GM19397 (cell line): ENCODE data around the gene KLB.

Experiments used
- ATAC-seq: cut with Tn5 transposase; IDR thresholded peaks from one replicate; pipeline ENCODE4 v1.9.1; 2021; ENCODE audit warnings: mild to moderate bottlenecking, moderate library complexity; ENCODE audit not compliant: unreplicated experiment

Gene KLB

DNA sequence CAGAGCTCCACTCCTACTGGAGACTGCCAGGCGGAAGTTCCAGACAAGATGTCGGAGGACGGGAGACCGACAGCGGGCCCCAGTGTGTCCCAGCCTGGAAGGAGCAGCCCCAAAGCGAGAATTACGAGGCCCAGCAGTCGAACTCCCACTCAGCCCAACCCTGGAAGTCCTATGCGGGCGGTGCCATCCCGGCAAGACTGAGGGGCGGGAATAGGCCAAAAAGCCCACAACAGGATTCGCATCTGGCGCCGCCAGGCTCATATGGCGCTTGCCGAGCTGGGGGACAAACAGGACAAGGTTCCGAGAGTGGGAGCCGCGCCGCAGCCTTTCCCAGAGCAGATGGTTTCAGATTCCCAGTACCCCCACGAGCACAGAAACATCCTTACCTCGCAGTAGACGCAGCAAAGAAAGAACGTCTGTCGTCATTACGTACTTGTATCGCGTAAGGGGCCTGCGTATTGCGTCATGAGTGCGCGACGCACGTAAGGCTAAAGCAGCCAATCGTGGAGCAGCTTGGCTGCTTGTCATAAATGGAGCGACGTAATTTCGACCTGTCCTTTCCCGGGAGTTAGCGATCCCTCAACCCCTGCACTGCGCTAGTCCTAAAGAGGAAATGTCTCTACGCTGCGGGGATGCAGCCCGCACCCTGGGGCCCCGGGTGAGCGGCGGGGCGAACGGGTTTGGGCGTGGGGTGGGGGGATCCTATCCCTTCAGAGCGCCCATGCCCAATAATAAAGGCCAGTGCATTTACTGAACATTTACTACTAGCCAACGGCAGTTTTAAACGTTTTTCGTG, 52.0 kb downstream of the KLB start, which contains the start of the genes LIAS and RPL9:
LIAS (plus strand) TSS at position 552 of the 796 bp plus-strand sequence; CDS start at position 614, 62 bp downstream.
RPL9 (minus strand) TSS at position 418 of the 796 bp plus-strand sequence. CDS start 483 bp downstream, outside the sequence.
- peak; percentile 88 for ATAC-seq

DNA sequence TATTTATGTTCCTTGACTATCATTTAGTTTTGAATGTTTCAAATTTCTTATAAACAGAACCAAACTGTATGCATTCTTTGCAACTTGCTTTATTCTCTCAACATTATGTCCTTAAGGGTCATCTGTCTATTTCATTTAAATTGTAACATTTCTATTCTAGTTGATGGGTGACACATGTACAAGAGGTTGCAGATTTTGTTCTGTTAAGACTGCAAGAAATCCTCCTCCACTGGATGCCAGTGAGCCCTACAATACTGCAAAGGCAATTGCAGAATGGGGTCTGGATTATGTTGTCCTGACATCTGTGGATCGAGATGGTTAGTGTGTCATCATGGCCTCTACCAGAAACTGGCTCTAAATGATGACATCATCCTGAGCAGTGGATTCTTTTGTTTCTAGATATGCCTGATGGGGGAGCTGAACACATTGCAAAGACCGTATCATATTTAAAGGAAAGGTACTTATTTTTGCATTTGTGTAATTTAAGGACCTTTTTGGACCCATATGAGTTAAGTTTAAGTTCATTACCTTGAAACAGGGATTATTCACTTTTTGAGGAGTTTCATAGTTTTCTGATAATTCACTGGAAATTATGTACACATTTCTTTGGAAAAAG, 58.3 kb downstream of the KLB start:
- no peak for ATAC-seq

DNA sequence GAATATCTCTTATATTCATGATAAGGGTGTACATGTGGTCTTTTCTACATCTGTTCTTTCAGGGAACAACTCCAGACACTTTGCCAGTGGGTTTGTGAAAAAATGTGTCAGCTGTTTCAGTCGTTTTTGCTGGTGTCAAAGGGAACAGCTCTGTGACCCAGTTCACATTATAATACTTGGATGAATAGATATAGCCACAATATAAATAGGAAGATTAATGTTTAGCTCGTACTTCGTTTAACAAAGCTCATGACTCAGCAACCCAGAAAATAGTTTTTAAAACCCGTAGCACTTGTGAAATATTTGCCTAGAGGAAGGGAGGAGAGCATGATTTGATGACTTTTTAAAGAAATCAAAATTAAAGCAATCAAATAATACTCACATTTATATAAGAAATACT, 60.0 kb downstream of the KLB start:
- ATAC-seq = no peak

DNA sequence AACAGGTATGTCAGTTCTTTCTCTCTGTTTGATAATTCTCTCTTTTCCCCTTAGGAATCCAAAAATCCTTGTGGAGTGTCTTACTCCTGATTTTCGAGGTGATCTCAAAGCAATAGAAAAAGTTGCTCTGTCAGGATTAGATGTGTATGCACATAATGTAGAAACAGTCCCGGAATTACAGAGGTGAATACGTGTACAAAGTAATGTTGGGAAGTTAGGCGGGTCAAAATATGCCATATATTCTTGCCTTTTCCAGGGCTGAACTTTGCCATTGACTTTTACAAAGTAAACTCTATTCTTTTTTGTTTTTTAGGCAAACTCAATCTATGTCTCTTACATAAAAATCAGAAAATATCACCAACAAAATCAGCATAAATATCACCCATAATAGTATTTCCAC, 60.7 kb downstream of the KLB start:
- no peak for ATAC-seq

DNA sequence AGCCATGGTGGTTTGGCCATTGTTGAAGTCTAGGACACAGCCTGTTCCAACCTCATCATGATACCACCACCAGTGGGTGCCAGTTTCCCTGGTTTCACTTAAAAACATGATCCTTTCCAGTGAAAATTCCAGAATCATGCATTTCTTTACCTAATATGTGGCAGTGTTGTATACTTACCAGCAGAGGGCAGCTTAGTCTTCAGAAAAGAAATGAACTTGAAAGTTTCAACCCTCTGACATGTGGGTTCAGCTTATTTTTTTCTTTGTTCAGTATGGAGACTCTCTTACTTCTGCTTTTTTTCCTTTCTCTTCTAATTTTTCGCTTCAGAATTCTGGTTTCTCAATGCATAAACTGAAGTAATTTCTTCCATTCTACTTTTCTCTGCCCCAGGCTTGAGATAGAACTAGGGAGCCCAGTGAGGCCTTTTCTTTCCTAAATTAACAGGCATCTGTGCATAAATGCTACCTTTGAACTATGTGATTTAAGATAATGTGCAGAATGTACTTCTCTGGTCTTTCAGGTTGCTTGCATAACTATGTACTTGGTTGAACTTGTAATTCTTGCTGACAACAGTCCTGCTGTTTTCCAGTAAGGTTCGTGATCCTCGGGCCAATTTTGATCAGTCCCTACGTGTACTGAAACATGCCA, 62.8 kb downstream of the KLB start:
- ATAC-seq = no peak

DNA sequence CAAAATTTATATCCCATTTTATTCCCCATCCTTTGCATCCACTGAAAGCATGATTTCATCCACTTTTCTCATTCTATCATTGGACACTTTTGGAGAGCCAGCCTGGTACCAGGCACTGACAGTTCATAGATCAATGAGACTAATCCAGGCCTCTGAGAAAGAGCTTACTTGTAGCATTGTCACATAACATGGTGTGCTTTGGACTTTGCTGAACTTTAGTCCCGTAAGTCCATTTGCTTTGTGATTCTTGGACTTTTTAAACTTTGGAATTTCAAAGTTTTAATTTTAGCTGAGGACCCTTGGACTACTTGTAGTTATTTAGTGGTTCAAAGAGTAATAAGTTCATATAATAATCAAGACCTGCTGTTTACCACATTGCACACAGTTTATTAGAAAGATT, 63.7 kb downstream of the KLB start:
- no peak for ATAC-seq

DNA sequence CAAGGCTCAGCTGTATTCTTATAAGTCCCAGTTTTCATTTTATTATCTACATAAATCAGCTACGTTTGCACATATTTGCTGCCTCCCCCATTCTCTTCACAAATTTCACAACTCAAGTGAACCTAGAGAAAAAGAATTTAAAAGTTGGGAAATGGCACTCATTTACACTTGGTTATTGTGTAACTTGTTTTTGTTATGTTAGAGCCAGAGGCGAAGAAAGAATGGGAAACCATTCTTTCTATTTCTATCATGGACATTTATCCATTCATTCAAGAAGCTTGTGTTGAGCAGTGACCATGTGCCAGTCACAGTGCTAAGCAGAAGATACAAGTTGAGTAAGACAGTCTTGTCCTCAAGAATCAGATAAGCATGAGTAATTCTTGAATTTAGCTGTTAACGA, 65.7 kb downstream of the KLB start:
- ATAC-seq = no peak

DNA sequence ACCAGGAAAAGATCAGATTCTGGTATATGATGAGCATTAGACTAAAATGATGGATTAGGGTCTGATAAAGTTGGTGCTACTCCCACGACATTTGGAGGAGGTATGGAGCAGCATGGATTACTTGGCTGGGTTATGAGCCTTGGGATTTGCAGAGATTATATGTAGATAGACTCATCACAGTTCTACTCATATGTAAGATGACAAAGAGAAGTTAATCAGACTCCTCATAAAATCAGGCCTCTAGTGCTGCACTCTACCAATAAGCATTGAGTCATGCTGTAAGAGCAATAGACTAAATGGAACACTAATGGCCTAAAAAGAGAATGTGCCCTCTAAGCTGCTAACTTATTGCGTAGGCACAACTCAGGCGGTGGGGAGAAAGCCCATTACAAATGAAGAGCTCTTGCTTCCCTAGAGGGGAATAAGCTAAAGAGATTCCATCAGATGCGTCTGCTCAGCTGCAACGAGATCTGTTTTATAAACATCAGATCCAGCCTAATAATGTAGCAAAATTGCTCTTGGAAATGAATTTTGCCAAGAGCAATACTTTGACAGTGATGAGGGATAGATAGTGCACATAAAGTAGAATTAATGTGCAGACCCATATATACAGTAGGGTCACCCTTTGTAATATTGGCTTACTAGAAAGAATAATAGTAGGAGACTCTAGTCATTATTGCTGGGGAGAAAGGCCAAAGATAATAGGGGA, 69.6 kb downstream of the KLB start:
- no peak for ATAC-seq

DNA sequence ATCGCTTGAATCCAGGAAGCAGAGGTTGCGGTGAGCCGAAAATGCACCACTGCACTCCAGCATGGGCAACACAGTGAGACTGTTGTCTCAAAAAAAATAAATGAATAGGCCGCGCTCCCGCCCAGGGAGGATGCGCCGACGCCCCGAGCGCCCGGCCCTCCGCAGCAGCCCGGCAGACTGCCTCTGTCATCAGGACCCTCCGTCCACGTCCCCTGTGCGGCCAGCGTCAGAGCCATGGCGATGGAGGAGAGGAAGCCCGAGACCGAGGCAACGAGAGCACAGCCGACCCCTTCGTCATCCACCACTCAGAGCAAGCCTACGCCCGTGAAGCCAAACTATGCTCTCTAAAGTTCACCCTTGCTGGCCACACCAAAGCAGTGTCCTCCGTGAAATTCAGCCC, 73.5 kb downstream of the KLB start:
- ATAC-seq = no peak

DNA sequence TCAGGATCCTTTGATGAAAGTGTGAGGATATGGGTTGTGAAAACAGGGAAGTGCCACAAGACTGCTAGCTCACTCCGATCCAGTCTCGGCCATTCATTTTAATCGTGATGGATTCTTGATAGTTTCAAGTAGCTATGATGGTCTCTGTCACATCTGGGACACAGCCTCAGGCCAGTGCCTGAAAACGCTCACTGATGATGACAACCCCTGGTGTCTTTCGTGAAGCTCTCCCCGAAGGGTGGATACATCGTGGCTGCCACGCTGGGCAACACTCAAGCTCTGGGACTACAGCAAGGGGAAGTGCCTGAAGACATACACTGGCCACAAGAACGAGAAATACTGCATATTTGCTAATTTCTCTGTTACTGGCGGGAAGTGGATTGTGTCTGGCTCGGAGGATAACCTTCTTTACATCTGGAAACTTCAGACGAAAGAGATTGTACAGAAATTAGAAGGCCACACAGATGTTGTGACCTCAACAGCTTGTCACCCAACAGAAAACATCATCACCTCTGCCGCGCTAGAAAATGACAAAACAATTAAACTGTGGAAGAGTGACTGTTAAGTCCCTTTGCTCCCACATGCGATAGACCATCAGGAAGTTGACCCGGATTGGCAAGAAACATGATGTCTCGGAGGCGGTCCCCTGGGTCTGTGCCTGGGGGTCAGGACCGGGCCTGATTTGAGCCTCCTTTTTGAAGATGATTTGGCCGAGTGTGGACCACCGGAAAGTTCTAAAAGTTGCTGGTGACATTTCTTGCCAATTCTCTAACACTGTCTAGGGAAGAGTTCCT, 74.4 kb downstream of the KLB start:
- ATAC-seq = no peak

DNA sequence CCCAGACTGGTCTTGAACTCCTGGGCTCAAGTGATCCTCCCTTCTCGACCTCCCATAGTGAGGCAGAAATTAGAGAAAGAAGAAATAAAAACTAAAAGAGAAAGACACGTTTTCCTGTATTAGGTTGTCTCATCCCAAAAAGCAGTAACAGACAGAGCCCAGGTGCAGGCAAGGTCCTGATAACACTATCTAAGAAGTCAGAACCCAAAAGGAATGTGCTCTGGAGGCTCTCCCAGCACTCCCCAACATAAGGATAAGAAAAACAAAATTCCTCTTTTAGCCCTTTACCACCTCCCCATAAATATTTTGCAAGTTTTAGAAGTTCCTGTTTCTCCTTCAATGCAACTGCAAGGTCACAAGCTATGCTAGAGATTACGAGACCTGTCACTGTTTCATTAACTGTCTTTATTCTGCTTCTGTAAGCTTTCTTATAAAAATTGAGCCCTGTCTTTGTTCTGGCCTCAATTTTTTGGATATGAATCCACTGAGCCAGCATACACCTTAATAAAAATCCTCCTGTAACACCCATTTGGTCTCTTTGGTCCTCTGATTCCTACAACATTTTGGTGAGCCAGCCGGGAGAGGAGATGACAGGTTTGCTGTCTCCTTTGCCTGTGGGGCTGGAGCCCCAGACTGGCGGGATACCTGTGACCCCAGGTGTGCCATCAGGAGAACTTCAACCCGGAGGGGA, 78.0 kb downstream of the KLB start:
- no peak for ATAC-seq

DNA sequence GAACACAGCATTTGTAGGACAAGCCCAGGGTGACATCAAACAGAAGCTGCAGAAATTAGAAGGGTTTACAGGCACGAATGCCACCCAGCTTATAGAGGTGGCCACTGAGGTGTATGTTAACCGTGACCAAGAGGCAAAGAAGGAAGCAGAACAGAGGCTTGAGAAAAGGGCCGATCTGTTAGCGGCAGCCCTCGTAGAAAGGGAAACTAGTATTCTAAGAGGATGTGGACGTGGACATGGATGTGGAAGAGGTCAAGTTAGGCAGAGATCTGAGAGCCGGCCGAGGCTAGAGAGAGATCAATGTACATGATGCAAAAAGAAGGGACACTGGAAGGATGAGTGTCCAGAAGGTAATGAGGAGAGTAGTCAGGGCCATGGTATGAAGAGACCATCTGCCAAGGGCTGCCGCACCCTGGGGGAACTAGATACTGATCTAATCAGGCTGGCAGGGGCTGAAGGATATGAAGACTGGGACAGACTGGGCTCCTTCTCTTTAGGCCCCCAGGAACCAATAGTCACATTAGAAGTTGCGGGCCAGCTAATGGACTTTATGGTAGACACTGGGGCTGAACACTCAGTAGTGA, 79.6 kb downstream of the KLB start:
- ATAC-seq = no peak

DNA sequence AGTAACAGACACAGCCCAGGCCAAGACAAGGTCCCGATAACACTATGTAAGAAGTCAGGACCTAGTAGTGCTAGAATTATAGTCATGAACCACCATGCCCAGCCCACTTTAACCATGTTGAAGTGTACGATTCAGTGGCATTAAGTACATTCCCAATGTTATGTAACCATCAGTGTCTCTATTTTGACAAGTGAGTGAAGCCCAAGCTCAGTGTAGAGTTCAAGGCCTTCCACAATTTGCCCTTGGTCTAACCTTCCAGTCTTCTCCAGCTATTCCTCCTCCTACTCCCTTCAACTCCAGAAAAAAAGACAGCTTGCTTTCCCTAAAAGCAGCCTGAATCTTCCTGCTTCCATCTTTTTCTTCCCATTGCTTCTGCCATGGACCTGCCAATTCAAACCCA, 83.6 kb downstream of the KLB start:
- no peak for ATAC-seq

DNA sequence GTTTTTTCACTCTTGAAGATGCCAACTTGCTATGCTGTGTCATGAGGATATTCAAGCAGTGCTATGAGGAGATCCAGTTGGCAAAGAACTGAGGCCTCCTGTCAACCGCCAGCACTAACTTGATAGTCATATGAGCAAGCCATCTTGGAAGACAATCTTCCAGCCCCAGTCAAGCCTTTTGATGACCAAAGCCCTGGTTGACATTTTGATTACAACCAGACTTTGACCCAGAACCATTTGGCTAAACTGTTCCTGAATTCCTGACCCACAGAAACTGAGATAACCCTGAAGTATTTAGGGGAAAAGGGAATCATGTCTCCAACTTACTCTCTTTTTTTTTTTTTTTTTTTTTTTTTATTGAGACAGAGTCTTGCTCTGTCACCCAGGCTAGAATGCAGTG, 87.6 kb downstream of the KLB start:
- ATAC-seq = no peak

DNA sequence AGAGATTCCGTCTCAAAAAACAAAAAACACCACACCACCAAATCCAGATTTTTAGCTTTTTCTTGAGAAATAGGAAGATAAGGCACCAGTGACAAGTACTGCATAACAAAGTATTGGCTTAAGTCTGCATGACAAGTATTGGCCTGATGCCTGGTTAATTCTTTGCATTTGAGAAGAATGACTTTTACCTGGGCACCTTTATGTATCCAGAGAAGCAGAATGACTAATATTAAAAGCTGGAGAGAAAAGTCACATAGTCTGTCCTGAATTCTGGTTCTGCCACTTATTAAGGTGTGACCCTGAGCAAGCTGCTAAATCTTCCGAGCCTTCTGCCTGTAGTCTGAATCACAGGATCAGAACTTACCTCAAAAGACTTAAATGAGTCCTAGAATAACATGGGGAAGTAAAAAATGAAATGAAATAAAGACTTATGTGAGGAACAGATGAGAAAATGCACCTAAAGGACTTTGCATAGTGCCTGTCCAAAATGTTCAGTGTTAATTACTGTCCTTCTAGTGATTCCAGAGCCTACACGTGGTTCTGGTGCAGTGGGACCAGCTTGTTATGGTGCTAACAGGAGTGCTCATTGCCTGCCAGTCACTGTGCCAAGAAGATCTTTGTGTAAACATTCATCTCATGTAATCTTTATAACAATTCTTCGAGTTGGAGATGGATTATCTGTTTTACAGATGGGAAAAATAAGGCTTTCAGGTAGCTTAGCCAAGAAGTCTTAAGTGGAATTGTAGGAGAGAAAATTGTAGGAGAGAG, 88.9 kb downstream of the KLB start:
- no peak for ATAC-seq

DNA sequence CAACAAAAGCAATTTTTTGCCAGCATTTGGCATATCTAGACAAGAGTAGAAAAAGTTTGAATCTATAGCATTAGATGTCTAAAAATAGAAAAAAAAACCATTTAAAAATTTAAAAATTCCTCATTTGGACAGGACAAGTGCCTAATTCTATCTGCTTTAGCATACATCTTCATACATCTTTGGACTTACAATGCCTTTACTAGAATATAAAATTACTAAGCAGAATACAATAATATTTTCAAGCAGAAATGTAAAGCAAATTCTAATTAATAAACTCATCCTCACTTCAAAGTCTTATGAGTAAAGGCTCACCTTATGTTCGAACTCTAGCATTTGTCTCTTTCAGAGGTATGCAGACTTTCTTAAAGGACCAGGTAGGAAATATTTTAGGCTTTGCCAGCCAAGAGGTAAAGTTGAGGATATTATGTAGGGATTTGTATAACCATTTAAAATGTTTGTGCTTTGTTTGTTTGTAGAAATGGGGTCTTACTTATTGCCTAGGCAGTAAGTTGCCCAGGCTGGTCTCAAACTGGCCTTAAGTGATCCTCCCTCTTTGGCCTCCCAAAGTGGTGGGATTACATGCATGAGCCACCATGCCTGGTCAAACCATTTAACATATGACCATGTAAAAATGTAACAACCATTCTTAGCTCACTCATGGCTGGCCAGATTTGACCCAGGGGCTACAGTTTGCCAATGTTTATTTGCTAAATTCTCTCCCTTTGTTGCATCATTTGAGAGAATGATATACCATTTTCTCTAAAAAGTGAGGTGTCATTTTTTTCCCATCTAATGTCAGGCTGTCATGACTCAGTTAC, 91.4 kb downstream of the KLB start:
- no peak for ATAC-seq

DNA sequence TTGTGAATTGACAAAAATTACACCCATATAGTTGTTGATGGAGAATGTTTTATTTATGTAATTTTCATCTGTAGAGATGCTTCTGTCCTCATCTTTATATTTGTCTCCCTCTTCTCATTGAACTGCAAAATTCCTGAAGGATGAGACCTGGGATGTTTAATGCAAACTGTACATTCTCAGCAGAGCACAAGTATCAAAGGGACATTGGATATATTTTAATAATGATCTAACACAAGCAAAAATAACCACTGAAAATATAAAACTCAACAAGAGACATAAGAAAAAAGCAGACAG, 91.9 kb downstream of the KLB start:
- ATAC-seq = no peak
